Mammary epithelial cell (primary cell): ENCODE data around the gene ACTL6A.

Experiments
- EZH2 ChIP-seq: IDR thresholded peaks from 2 replicates; pipeline ENCODE4 v1.6.1; 2012; ENCODE audit warnings: low read length, inconsistent platforms, borderline replicate concordance
- TF ChIP-seq, protein P1 (sequence below), 2 donors: IDR thresholded peaks in 1 of 2; conservative IDR thresholded peaks in 1 of 2; 2 replicates each; pipeline ENCODE4 v1.5.1; 2011 to 2012; ENCODE audit warnings: inconsistent platforms in 2 of 2, low read length in 2 of 2, mild to moderate bottlenecking in 2 of 2, control low read depth in 1 of 2, low read depth in 1 of 2; ENCODE audit not compliant: insufficient read depth in 1 of 2; ENCODE audit errors: extremely low read depth in 1 of 2

GRCh38 chr3:179580992-179581391, 18.3 kb downstream of the ACTL6A start:
- TF ChIP-seq, protein P1, sequence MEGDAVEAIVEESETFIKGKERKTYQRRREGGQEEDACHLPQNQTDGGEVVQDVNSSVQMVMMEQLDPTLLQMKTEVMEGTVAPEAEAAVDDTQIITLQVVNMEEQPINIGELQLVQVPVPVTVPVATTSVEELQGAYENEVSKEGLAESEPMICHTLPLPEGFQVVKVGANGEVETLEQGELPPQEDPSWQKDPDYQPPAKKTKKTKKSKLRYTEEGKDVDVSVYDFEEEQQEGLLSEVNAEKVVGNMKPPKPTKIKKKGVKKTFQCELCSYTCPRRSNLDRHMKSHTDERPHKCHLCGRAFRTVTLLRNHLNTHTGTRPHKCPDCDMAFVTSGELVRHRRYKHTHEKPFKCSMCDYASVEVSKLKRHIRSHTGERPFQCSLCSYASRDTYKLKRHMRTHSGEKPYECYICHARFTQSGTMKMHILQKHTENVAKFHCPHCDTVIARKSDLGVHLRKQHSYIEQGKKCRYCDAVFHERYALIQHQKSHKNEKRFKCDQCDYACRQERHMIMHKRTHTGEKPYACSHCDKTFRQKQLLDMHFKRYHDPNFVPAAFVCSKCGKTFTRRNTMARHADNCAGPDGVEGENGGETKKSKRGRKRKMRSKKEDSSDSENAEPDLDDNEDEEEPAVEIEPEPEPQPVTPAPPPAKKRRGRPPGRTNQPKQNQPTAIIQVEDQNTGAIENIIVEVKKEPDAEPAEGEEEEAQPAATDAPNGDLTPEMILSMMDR (conservative IDR thresholded peaks at IDR 0.05 in 1 of 2, IDR thresholded peaks at IDR 0.05 in 1 of 2; ENCODE audit: extremely low read depth in 1 of 2, insufficient read depth in 1 of 2, low read depth in 1 of 2, low read length in 2 of 2) = no peak
- no peak for TF ChIP-seq EZH2
